HepG2 (cell line): ENCODE data around the gene AEBP1. TPM values are rescaled to one million over a fixed set of nuclear protein-coding genes. Genes with fewer than 3 reads are reported as not detected.

Source experiments
- ATAC-seq: fragments of 200-7000 bp; cut with Tn5 transposase; 3 replicates; pipeline ENCODE4 v1.9.1; 2020; ENCODE audit warnings: mild to moderate bottlenecking, moderate library complexity
- BruUV-seq: library from RNA; stranded (reverse); fragments of 400-500 nt; replicated peaks from 2 replicates; lab custom pipeline; 2021; lab: Mats Ljungman, UMichigan
- CTCF ChIA-PET: fragments of 300-600 bp; formaldehyde crosslinking; extraction: SDS; loops from one replicate; lab custom pipeline; 2021; ENCODE audit warnings: low total read pairs, inconsistent platforms, low intra/inter-chr PET ratio; lab: Yijun Ruan, JAX
- POLR2A ChIA-PET: fragments of 350-600 bp; sonication (Branson Sonifier 250); formaldehyde crosslinking; loops from one replicate; lab custom pipeline; 2020; ENCODE audit warnings: antibody characterized with exemption, inconsistent platforms; lab: Yijun Ruan, JAX
- DNase-seq: peaks from one replicate; pipeline ENCODE4 v3.0.0-alpha.2; 2015; ENCODE audit warnings: low spot score
- FAIRE-seq: peaks from 3 replicates; lab custom pipeline; 2011; peaks lifted over from hg19 to GRCh38; lab: Jason Lieb, UNC
- H2AFZ ChIP-seq: one replicate; pipeline ENCODE4 v1.6.1; 2011; ENCODE audit warnings: low read length, inconsistent platforms
- H3K27ac ChIP-seq: fragments of 300-600 bp; 3 replicates; pipeline ENCODE4 v1.8.0; 2011; ENCODE audit warnings: mixed run types, mild to moderate bottlenecking, mixed read lengths, low read length, inconsistent platforms; ENCODE audit not compliant: insufficient read depth; ENCODE audit errors: extremely low read length
- H3K27me3 ChIP-seq, 2 experiments: fragments of 200-600 bp in 1 of 2; 2 replicates in 1 of 2; 3 replicates in 1 of 2; pipeline versions ENCODE4 v1.6.0 to v1.8.0; 2011; ENCODE audit warnings: low read length in 2 of 2, mild to moderate bottlenecking in 2 of 2, moderate library complexity in 2 of 2, inconsistent platforms in 1 of 2; ENCODE audit not compliant: insufficient read depth in 2 of 2, control insufficient read depth in 1 of 2
- H3K36me3 ChIP-seq, 2 experiments: fragments of 200-600 bp in 1 of 2; replicated peaks in 1 of 2; 2 replicates in 1 of 2; 3 replicates in 1 of 2; pipeline versions ENCODE4 v1.5.1 to v1.8.0; 2011; ENCODE audit warnings: low read length in 2 of 2, inconsistent platforms in 1 of 2; ENCODE audit not compliant: insufficient read depth in 2 of 2, control insufficient read depth in 1 of 2
- H3K4me1 ChIP-seq: 2 replicates; pipeline ENCODE4 v1.5.1; 2012; ENCODE audit warnings: low read length, inconsistent platforms; ENCODE audit not compliant: insufficient read depth
- H3K4me2 ChIP-seq: 2 replicates; pipeline ENCODE4 v1.6.0; 2011; ENCODE audit warnings: low read depth, low read length, inconsistent platforms
- H3K4me3 ChIP-seq, 3 experiments: fragments of 200-600 bp in 1 of 3; sonication (generic), shearing (Covaris generic) in 1 of 3; replicated peaks in 1 of 3; 2 replicates each; pipeline ENCODE4 v1.5.1; 2011 to 2016; ENCODE audit warnings: low read length in 3 of 3, inconsistent platforms in 2 of 3, low read depth in 2 of 3, mild to moderate bottlenecking in 2 of 3, control low read depth in 1 of 3, mixed read lengths in 1 of 3; ENCODE audit not compliant: insufficient read depth in 1 of 3
- H3K79me2 ChIP-seq: one replicate; pipeline ENCODE4 v1.6.1; 2011; ENCODE audit warnings: low read length, inconsistent platforms; ENCODE audit not compliant: insufficient read depth
- H3K9ac ChIP-seq: 2 replicates; pipeline ENCODE4 v1.6.0; 2011; ENCODE audit warnings: mild to moderate bottlenecking, low read depth, low read length, inconsistent platforms; ENCODE audit not compliant: insufficient read depth
- H3K9me3 ChIP-seq: 2 replicates; pipeline ENCODE4 v1.5.1; 2012; ENCODE audit warnings: mild to moderate bottlenecking, low read length
- H4K20me1 ChIP-seq: 2 replicates; pipeline ENCODE4 v1.6.0; 2011; ENCODE audit warnings: inconsistent platforms, mild to moderate bottlenecking, low read length, moderate library complexity; ENCODE audit not compliant: insufficient read depth
- CEBPB ChIP-seq: IDR thresholded peaks from 2 replicates; pipeline ENCODE4 v1.6.1; 2011; ENCODE audit warnings: low read depth, low read length, improper control_type of control experiment, borderline replicate concordance
- CEBPG ChIP-seq: IDR thresholded peaks from 2 replicates; pipeline ENCODE4 v1.6.1; 2016
- EEA1 ChIP-seq: sonication (generic); formaldehyde crosslinking; IDR thresholded peaks from 2 replicates; pipeline ENCODE4 v1.5.1; 2020; ENCODE audit warnings: mild to moderate bottlenecking, missing genetic modification reagents, borderline replicate concordance
- HNF4A ChIP-seq: sonication (generic); formaldehyde crosslinking; IDR thresholded peaks from 2 replicates; pipeline ENCODE4 v1.4.0; 2020; ENCODE audit warnings: missing genetic modification reagents
- KLF13 ChIP-seq: sonication (generic); formaldehyde crosslinking; IDR thresholded peaks from 2 replicates; pipeline ENCODE4 v1.4.0; 2020; ENCODE audit warnings: mild to moderate bottlenecking, missing genetic modification reagents
- PAF1 ChIP-seq: IDR thresholded peaks from 2 replicates; pipeline ENCODE4 v1.6.1; 2016; ENCODE audit warnings: missing genetic modification reagents, missing compliant biosample characterization
- PCBP1 ChIP-seq: fragments of 200-400 bp; formaldehyde crosslinking; IDR thresholded peaks from 2 replicates; pipeline ENCODE4 v1.6.1; 2017; ENCODE audit warnings: mild to moderate bottlenecking, low read depth, low read length, borderline replicate concordance
- RARA ChIP-seq: IDR thresholded peaks from 2 replicates; pipeline ENCODE4 v1.6.1; 2016; ENCODE audit warnings: missing genetic modification reagents, missing compliant biosample characterization
- RXRB ChIP-seq: IDR thresholded peaks from 2 replicates; pipeline ENCODE4 v1.6.1; 2016; ENCODE audit warnings: borderline replicate concordance, missing genetic modification reagents, missing compliant biosample characterization
- SAP130 ChIP-seq: IDR thresholded peaks from 2 replicates; pipeline ENCODE4 v1.6.1; 2016; ENCODE audit warnings: low read depth
- ZMYM3 ChIP-seq: sonication (generic); formaldehyde crosslinking; IDR thresholded peaks from 2 replicates; pipeline ENCODE4 v1.5.1; 2020; ENCODE audit warnings: mild to moderate bottlenecking, missing genetic modification reagents
- ZNF121 ChIP-seq: sonication (generic); formaldehyde crosslinking; IDR thresholded peaks from 2 replicates; pipeline ENCODE4 v1.5.0; 2020; ENCODE audit warnings: mild to moderate bottlenecking, missing genetic modification reagents
- ZNF138 ChIP-seq: sonication (generic); formaldehyde crosslinking; IDR thresholded peaks from 2 replicates; pipeline ENCODE4 v1.5.0; 2020; ENCODE audit warnings: mild to moderate bottlenecking, low read depth, missing genetic modification reagents
- ZNF17 ChIP-seq: sonication (generic); formaldehyde crosslinking; IDR thresholded peaks from 2 replicates; pipeline ENCODE4 v1.5.0; 2020; ENCODE audit warnings: mild to moderate bottlenecking, missing genetic modification reagents
- WGBS: methylation state at CpG from one replicate; pipeline ENCODE4 v1.1.6; 2017; ENCODE audit warnings: low lambda C conversion rate; 5-methylcytosine and 5-hydroxymethylcytosine counted together
- in situ Hi-C: cut with HindIII; loops from 2 replicates; pipeline ENCODE4 v1.10.0; 2017; ENCODE audit warnings: low pct_unique_long_range_greater_than_20kb; ENCODE audit not compliant: extremely low pct_ligation_motif_present
- intact Hi-C: fragments of 100-400 bp; cut with micrococcal nuclease; formaldehyde crosslinking; loops from one replicate; pipeline ENCODE4 v1.10.0; 2022; ENCODE audit not compliant: unreplicated experiment
- polyA plus RNA-seq, 8 experiments: library from polyadenylated mRNA; depleted of rRNA in 3 of 8; stranded (reverse) in 7 of 8; unstranded in 1 of 8; fragments of >200 nt; fragmentation: Illumina TruSeq in 4 of 8; extraction: Trizol in 4 of 8; gene quantifications; 2 replicates each; pipeline versions ENCODE4 v1.2.1 to v1.2.3, GENCODE V29; 2011 to 2016; ENCODE audit warnings: low read depth in 4 of 8, missing spikeins in 1 of 8, mixed read lengths in 1 of 8; ENCODE audit not compliant: insufficient read depth in 1 of 8
- total RNA-seq, 5 experiments: library from RNA; depleted of rRNA; stranded (reverse); fragments of >200 nt; fragmentation: Illumina TruSeq; extraction: Trizol; gene quantifications; 2 replicates each; pipeline ENCODE4 v1.2.3, GENCODE V29; 2016; ENCODE audit warnings: low read depth in 1 of 5
- TF ChIP-seq, protein P1 (sequence below): IDR thresholded peaks from 2 replicates; pipeline ENCODE4 v1.4.0; 2020; ENCODE audit warnings: mild to moderate bottlenecking, missing genetic modification reagents
- TF ChIP-seq, protein P2 (sequence below): sonication (generic); formaldehyde crosslinking; IDR thresholded peaks from 2 replicates; pipeline ENCODE4 v1.5.0; 2020; ENCODE audit warnings: mild to moderate bottlenecking, missing genetic modification reagents
- TF ChIP-seq, protein P3 (sequence below), 2 experiments: fragments of 450-650 bp in 1 of 2; sonication (generic) in 1 of 2; formaldehyde crosslinking; IDR thresholded peaks; 2 replicates each; pipeline versions ENCODE4 v1.5.0 to v1.8.0; 2020 to 2022; ENCODE audit warnings: mild to moderate bottlenecking in 1 of 2, missing genetic modification reagents in 1 of 2

Gene AEBP1
- total and polyA plus RNA-seq, 2 of the 13 experiments (the other 11 are each of a cell fraction or from before 2014, with no cell fraction given), result 0.22 to 0.55 TPM

DNA sequence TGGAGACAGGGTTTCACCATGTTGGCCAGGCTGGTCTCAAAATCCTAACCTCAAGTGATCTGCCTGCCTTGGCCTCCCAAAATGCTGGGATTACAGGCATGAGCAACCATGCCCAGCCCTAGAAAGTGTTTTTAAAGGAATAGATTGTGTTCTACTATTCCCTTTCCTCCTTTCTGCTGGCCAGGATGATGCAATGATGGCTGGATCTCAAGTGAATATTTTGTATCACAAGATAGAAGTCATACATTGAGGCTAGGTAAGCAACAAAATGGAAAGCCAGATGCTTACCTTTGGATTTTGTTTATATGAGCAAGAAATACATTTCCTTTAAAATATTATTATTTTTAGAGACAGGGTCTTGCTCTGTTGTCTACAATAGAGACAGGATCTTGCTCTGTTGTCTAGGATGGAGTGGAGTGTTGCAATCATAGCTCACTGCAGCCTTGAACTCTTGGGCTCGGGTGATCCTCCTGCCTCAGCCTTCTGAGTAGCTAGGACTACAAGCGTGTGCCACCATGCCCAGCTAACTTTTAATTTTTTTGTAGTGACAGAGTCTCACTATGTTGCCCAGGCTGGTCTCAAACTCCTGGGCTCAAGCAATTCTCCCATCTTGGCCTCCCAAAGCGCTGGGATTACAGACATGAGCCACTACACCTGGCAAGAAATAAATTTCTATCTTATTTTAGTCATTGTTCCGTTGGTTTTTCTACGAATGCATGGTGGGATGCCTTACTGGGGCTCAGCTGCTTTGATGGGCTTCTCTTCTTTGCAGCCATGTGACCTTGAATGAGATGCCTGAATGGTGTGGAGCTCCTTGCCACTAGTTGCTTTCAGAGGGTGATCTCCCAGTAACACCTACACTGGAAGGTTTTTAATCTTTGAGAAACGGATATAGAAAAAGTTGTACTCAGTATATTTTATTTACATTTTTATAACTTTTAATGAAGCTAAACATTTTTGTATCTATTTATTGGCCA, 5.8 kb upstream of the AEBP1 start:
- CTCF ChIA-PET, result no interaction called here
- BruUV-seq, result no TSS peak
- no peak for ATAC-seq

More for the DNA sequence above, 5.8 kb upstream of the AEBP1 start:
- no peak overlapping the region for H3K4me3 ChIP-seq
- no peak for FAIRE-seq
- H3K36me3 ChIP-seq, result no peaks in the 10 kb centered on the region
- no peaks in the 10 kb centered on the region for H3K79me2 ChIP-seq
- no peak overlapping the region for H3K9ac ChIP-seq
- H3K4me2 ChIP-seq, result peak overlapping the region; percentile 23; the same call in 1 of the 2 replicates
- H3K27ac ChIP-seq, result no peak overlapping the region
- H3K27me3 ChIP-seq, result peaks cover 2 to 14% of the 10 kb centered on the region in 2 experiments; a peak in 2 of 5 replicates
- H3K9me3 ChIP-seq, result no peaks in the 10 kb centered on the region
- no peaks in the 10 kb centered on the region for H4K20me1 ChIP-seq
- H3K4me1 ChIP-seq, result peaks cover 65% of the 10 kb centered on the region
- TF ChIP-seq PAF1 (CRISPR knock-in tag), result no peak
- TF ChIP-seq ZMYM3 (CRISPR knock-in tag), result 0 out of 2 replicates have a peak, but pooled peaks have one; percentile 36
- TF ChIP-seq CEBPB, result 0 out of 2 replicates have a peak, but pooled peaks have one; percentile 0
- TF ChIP-seq CEBPG (CRISPR knock-in tag), result peak; percentile 67
- peak; percentile 90 for TF ChIP-seq ZNF121 (CRISPR knock-in tag)
- TF ChIP-seq ZNF17 (CRISPR knock-in tag), result no peak
- TF ChIP-seq, protein P1, sequence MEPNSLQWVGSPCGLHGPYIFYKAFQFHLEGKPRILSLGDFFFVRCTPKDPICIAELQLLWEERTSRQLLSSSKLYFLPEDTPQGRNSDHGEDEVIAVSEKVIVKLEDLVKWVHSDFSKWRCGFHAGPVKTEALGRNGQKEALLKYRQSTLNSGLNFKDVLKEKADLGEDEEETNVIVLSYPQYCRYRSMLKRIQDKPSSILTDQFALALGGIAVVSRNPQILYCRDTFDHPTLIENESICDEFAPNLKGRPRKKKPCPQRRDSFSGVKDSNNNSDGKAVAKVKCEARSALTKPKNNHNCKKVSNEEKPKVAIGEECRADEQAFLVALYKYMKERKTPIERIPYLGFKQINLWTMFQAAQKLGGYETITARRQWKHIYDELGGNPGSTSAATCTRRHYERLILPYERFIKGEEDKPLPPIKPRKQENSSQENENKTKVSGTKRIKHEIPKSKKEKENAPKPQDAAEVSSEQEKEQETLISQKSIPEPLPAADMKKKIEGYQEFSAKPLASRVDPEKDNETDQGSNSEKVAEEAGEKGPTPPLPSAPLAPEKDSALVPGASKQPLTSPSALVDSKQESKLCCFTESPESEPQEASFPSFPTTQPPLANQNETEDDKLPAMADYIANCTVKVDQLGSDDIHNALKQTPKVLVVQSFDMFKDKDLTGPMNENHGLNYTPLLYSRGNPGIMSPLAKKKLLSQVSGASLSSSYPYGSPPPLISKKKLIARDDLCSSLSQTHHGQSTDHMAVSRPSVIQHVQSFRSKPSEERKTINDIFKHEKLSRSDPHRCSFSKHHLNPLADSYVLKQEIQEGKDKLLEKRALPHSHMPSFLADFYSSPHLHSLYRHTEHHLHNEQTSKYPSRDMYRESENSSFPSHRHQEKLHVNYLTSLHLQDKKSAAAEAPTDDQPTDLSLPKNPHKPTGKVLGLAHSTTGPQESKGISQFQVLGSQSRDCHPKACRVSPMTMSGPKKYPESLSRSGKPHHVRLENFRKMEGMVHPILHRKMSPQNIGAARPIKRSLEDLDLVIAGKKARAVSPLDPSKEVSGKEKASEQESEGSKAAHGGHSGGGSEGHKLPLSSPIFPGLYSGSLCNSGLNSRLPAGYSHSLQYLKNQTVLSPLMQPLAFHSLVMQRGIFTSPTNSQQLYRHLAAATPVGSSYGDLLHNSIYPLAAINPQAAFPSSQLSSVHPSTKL, result 0 out of 2 replicates have a peak, but pooled peaks have one; percentile 8
- TF ChIP-seq HNF4A (CRISPR knock-in tag), result peak; percentile 22; the same call in 1 of the 2 replicates
- TF ChIP-seq RXRB (CRISPR knock-in tag), result 0 out of 2 replicates have a peak, but pooled peaks have one; percentile 33
- no peak for TF ChIP-seq KLF13
- peak; percentile 16; the same call in 1 of the 2 replicates for TF ChIP-seq SAP130 (CRISPR knock-in tag)
- no peak for TF ChIP-seq EEA1
- TF ChIP-seq, protein P2, sequence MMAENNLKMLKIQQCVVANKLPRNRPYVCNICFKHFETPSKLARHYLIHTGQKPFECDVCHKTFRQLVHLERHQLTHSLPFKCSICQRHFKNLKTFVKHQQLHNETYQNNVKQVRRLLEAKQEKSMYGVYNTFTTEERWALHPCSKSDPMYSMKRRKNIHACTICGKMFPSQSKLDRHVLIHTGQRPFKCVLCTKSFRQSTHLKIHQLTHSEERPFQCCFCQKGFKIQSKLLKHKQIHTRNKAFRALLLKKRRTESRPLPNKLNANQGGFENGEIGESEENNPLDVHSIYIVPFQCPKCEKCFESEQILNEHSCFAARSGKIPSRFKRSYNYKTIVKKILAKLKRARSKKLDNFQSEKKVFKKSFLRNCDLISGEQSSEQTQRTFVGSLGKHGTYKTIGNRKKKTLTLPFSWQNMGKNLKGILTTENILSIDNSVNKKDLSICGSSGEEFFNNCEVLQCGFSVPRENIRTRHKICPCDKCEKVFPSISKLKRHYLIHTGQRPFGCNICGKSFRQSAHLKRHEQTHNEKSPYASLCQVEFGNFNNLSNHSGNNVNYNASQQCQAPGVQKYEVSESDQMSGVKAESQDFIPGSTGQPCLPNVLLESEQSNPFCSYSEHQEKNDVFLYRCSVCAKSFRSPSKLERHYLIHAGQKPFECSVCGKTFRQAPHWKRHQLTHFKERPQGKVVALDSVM (CRISPR knock-in tag), result peak; percentile 81
- peak; percentile 64; the same call in 1 of the 2 replicates for TF ChIP-seq RARA (CRISPR knock-in tag)
- TF ChIP-seq PCBP1, result no peak
- no peak for TF ChIP-seq ZNF138 (CRISPR knock-in tag)
- TF ChIP-seq, protein P3, sequence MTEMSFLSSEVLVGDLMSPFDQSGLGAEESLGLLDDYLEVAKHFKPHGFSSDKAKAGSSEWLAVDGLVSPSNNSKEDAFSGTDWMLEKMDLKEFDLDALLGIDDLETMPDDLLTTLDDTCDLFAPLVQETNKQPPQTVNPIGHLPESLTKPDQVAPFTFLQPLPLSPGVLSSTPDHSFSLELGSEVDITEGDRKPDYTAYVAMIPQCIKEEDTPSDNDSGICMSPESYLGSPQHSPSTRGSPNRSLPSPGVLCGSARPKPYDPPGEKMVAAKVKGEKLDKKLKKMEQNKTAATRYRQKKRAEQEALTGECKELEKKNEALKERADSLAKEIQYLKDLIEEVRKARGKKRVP (CRISPR knock-in tag; IDR thresholded peaks at IDR 0.05), result peak in 1 of 2 experiments; percentile 81; a peak in 2 of 4 replicates
- 18% methylated on average over 4 of the region's 6 CpGs for WGBS
- no peak overlapping the region for H2AFZ ChIP-seq
- in situ Hi-C loops (no loop called here), intact Hi-C loops (no loop called here)
- no peak for DNase-seq
- POLR2A ChIA-PET, result interaction anchor here (0.5 to 1.1 kb wide), 3 partner anchors 9 to 17 kb away, joined by 3 to 4 read pairs (median 3); no protein-coding TSS in a partner anchor
